Measurements from ENCODE around the gene BIRC3.

- TF ChIP-seq POLR2A (IDR thresholded peaks at IDR 0.05) (no peak), EP300 (IDR thresholded peaks at IDR 0.05) (no peak), POLR2AphosphoS5 (IDR thresholded peaks at IDR 0.05) (no peak)
- TF ChIP-seq, protein P1, sequence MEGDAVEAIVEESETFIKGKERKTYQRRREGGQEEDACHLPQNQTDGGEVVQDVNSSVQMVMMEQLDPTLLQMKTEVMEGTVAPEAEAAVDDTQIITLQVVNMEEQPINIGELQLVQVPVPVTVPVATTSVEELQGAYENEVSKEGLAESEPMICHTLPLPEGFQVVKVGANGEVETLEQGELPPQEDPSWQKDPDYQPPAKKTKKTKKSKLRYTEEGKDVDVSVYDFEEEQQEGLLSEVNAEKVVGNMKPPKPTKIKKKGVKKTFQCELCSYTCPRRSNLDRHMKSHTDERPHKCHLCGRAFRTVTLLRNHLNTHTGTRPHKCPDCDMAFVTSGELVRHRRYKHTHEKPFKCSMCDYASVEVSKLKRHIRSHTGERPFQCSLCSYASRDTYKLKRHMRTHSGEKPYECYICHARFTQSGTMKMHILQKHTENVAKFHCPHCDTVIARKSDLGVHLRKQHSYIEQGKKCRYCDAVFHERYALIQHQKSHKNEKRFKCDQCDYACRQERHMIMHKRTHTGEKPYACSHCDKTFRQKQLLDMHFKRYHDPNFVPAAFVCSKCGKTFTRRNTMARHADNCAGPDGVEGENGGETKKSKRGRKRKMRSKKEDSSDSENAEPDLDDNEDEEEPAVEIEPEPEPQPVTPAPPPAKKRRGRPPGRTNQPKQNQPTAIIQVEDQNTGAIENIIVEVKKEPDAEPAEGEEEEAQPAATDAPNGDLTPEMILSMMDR (IDR thresholded peaks at IDR 0.05): no peak
Observed at GRCh38 chr11:102357116-102357515, 39.8 kb downstream of the BIRC3 start.

Data from gastroesophageal sphincter (tissue), 3 donors.